Mammary epithelial cell (primary cell): Measurements from ENCODE around the gene ANO3.

Experiments
- CTCF ChIP-seq, 2 donors: IDR thresholded peaks in 1 of 2; conservative IDR thresholded peaks in 1 of 2; 2 replicates each; pipeline ENCODE4 v1.5.1; 2011 to 2012; ENCODE audit warnings: inconsistent platforms in 2 of 2, low read length in 2 of 2, mild to moderate bottlenecking in 2 of 2, control low read depth in 1 of 2, low read depth in 1 of 2; ENCODE audit not compliant: insufficient read depth in 1 of 2; ENCODE audit errors: extremely low read depth in 1 of 2
- EZH2 ChIP-seq: IDR thresholded peaks from 2 replicates; pipeline ENCODE4 v1.6.1; 2012; ENCODE audit warnings: low read length, inconsistent platforms, borderline replicate concordance

- TF ChIP-seq CTCF (conservative IDR thresholded peaks at IDR 0.05 in 1 of 2, IDR thresholded peaks at IDR 0.05 in 1 of 2; ENCODE audit: extremely low read depth in 1 of 2, insufficient read depth in 1 of 2, low read depth in 1 of 2, low read length in 2 of 2) (no peak), EZH2 (no peak)
Measured at GRCh38 chr11:26365284-26365683, 33.4 kb downstream of the ANO3 start.
